HG03095 (cell line): Measurements from ENCODE around the gene NSMCE1.
"Not testable (repeated sequence)": the region's sequence is repeated elsewhere in the genome, so short reads cannot be mapped to it uniquely, and the experiment has no call there.

ENCODE experiments used
- ATAC-seq: cut with Tn5 transposase; IDR thresholded peaks from one replicate; pipeline ENCODE4 v1.9.1; 2021; ENCODE audit warnings: moderate library complexity; ENCODE audit not compliant: unreplicated experiment

Gene NSMCE1

DNA sequence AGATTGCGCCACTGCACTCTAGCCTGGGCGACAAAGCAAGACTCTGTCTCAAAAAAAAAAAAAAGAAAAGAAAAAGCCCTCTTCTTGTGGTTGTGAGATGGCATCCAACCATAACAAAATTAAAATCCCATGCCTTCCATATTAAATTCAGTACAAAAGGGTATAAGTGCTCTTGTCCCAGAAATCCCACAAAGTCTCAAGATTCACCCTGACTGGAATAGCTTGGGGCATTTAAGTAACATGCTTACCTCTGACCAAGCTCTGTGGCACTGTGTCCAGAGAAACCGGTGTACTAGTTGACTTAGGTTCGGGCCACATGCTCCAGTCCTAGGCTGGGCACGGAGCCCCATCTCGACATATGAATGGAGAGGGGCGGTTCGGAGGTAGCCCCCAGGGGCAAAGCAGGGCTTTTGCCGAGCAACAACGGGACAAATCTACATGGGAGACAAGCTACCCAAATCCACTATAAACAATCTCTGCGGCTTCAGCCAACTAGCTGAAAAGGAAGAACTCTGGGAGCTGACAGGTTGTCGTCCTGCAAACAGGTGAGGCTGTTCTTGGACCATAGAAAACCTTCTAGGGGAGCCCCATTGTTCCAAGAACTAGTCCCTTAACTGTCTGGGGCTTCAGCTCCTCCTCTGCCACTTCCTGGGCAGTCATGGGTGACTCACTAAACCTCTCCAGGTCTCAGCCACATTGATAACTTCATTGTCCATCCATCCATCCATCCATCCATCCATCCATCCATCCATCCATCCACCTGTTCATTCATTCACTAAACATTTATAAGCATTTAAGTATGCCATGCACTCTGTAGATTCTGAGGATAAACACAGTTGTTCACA, 34.9 kb upstream of the NSMCE1 start:
- no peak for ATAC-seq

- no peak for ATAC-seq
Observed at GRCh38 chr16:27302126-27302525, 33.6 kb upstream of the NSMCE1 start.

- ATAC-seq, result no peak
Observed at GRCh38 chr16:27301236-27301861, 32.8 kb upstream of the NSMCE1 start.

- ATAC-seq, result no peak
Observed at GRCh38 chr16:27298132-27298531, 29.6 kb upstream of the NSMCE1 start.

DNA sequence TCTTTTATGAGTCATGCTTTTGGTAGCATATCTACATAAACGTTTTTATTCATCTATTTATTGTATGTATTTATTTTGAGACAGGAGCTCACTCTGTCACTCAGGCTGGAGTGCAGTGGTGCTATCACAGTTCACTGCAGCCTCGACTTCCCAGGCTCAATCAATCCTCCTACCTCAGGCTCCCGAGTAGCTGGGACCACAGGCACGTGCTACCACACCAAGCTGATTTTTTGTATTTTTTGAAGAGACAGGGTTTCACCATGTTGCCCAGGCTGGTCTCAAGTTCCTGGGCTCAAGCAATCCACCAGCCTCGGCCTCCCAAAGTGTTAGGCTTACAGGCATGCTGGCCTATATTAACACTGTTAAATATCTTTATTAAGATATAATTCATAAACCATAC, 24.8 kb upstream of the NSMCE1 start:
- ATAC-seq, result no peak

DNA sequence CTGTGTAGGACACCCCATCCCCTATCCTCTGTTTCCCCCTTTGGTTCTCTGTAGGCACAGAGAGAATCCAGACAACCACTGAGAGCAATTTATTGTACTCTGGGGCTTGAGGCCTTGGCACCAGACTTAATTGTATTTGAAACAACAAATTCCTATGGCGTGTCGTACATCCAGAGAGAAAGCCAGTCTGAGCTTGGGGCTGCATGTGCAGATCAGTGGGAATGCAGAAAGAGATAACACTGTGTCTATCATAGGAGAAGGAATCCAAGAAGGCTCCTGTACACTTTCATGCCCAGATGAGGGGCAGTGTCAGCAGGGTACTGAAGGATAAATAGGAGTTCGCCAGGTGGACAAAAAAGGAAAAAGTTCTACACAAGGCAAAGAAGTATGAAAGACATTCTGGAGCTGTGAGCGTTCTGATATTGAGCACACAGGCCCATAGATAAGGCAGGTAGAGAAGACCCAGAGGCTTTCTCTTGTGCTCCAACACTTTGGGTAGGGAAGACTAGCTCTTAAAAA, 23.2 kb upstream of the NSMCE1 start:
- ATAC-seq, result no peak

DNA sequence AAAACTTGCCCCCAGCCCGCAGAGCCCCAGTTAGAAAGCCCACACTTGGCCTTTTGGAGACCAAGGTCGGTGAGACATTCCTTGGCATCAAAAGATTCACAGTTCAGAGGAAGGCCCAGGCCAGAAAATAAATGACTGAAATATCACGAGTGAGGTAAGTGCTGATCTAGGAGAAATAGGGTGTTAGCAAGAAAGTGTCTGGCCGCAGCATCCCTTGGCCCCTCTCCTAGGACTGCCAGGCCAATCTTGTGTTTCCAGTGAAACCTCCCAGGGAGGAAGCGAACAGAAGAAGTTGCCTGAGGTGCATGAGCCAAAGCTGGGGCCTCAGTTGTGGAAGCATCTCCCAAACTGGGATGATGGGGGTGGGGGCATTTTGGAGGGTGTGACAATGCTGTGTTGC, 22.5 kb upstream of the NSMCE1 start:
- ATAC-seq, result no peak

DNA sequence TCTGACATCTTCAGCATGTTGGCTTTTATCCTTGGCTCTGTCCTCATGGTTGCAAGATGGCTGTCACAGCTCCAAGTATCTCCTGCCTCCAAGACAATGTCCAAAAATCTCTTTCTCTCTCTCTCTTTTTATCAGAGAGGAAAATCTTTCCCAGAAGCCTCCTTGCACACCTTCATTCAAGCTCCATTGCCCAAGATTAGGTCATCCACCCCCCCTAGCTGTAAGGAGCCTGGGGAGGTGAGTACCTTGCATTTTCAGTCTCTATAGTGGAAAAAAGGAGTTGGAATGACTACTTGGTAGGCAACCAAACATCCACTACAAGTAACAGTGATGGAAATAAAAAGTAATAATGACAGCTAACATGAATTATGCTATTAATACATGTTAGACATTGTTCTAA, 22.0 kb upstream of the NSMCE1 start:
- no peak for ATAC-seq

DNA sequence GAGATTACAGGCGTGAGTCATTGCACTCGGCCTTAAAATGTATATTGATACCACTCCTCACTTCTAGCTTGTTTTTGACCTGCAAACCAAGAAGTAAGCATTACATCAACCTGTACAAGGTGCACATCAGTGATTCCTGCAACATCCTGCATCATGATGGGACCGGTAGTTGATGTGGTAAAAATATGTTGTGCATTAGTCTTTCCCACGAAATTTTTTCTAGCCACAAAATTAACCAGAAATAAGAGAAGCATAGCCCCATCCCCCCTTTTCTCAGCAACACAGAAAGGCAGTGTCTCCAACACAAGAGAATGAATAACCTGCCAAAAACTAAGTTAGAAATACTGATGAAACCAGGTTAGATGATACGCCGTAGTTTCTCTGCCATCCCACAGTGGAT, 21.1 kb upstream of the NSMCE1 start:
- ATAC-seq, result no peak

DNA sequence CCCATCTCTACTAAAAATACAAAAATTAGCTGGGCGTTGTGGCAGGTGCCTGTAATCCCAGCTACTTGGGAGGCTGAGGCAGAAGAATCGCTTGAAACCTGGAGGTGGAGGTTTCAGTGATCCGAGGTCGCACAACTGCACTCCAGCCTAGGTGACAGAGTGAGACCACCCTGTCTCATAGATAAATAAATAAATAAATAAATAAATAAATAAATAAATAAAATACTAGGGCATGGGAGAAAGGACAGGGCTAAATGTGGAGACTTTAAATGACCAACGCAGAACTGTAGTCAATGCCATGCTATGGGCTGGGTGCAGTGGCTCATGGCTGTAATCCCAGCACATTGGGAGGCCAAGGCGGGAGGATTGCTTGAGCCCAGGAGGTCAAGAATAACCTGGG, 19.7 kb upstream of the NSMCE1 start:
- not testable (repeated sequence) for ATAC-seq

DNA sequence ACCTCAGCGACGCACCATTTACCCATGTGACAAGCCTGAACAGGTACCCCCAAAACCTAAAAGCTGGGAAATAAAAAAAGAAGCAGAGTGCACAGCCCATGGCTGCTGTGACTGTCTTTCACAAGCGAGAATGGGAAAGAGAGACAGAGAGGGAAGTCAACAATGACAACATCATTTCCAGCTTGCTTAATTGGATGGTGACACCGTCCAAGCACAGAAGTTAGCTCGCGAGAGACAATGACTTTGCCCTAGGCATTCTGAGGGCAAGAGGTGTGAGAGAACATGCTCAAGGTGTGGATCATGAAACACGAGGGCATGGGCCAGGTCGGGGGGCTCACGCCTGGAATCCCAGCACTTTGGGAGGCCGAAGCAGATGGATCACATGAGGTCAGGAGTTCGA, 19.3 kb upstream of the NSMCE1 start:
- no peak for ATAC-seq

DNA sequence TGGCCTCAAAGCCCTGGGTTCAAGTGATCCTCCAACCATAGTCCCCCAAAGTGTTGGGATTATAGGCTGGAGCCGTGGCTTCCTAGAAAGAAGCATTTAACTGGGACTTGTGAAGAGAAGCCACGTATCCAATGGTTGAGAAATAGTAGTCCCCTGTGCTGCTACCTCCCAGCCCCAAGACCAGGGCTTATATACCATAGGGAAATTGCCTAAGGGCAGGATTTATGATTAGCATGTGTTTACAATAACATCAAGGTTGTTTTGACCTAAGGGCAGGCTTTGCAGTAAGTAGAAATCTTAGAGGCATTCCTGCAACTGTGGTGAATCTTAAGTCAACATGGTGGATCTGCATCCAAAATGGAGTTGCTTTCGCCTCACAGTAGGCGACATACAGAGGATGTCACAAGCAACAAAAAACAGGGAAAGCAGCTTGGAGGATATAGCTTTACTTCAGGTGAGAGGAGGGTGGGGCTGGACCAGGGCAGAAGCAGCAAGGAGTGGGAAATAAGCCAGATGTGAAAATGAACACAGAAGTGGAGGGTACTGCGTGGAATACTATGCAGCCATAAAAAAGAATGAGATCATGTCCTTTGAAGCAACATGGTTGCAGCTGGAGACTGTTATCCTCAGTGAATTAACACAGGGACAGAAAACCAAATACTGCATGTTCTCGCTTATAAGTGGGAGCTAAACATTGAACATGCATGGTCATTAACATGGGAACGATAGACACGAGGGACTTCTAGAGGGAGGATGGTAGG, 18.7 kb upstream of the NSMCE1 start:
- no peak for ATAC-seq

DNA sequence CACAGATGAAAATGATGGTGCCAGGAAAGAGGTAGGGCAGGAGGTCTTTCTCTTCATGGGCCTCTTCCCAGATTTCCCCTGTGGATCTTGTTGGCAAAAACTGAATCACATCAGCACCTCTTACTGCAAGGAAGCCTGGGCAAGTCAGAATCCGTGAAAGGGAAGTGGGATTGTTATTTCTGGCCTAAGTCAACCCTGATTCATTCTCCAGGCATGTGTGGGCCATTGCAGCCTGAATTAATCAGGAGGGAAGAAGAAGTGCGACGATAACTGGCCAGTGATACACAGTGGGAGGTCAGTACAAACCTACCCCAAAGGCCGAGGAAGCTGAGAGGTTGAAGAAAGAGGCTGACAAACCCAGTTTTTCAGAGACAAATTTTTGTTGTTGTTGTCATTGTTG, 17.9 kb upstream of the NSMCE1 start:
- no peak for ATAC-seq

- ATAC-seq, result no peak
Observed at GRCh38 chr16:27285676-27286196, 17.2 kb upstream of the NSMCE1 start.

DNA sequence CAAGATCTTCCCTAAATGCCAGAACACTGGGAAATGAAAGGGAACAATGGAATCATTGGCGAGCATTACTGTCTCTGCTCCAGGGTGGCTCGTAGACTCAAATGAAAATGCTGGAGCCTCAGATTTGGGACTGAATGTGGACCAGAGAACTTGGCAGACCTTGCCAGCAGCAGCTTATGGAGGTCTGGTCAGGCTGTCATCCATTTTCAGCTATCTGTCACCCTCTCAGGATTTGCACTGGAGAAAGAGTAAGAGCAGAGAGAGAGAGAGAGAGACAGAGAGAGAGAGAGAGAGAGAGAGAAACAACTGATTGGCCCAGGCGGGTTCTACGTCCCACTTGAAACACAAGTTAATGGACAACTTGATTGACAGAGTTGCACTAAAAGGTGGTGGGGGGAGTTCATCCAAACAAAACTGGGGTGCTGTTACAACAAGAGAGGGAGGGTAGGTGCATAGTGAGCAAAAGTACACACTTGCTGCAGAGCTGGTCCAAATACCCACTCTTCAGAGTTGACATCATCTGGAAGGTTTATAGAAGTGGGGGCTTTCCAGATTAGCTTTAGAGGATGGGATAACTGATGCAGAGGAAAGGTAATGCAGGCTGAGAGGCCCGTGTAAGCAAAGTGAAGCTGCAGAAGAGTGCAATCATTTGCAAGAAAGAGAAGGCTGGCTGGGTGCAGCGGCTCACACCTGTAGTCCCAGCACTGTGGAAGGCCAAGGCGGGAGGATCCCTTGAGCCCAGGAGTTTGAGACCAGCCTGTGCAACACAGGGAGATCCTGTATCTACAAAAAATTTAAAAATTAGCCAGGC, 16.5 kb upstream of the NSMCE1 start:
- ATAC-seq, result no peak

GRCh38 chr16:27281243-27281642, 12.7 kb upstream of the NSMCE1 start:
- no peak for ATAC-seq

DNA sequence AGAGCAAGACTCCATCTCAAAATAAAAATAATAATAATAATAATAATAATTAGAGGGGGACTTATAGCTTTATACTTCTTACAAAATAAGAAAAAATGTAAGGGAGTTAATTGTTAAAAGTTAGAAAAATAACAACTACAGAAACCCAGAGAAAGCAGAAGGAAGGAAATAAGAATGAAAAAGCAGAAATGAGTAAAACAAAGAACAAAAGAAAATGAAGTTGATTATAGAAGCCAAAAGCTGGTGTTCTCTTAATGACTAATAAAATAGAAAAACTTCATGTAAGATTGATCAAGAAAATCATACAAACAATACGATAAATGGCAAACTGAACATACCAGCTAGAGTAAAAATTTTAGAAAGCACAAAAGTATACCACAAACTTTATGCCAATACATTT, 6.8 kb upstream of the NSMCE1 start:
- ATAC-seq, result no peak

DNA sequence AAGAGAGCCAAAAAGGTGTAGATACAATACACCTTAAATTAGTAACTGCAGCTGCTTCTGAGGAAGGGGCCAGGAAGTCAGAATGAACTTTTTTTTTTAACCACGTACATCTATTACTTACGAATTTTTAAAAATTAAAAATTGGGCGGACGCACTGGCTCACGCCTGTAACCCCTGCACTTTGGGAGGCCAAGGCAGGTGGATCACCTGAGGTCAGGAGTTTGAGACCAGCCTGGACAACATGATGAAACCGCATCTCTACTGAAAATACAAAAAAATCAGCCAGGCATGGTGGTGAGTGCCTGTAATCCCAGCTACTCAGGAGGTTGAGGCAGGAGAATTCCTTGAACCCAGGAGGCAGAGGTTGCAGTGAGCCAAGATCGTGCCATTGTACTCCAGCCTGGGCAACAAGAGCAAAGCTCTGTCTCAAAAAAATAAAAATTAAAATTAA, 5.9 kb upstream of the NSMCE1 start:
- not testable (repeated sequence) for ATAC-seq

DNA sequence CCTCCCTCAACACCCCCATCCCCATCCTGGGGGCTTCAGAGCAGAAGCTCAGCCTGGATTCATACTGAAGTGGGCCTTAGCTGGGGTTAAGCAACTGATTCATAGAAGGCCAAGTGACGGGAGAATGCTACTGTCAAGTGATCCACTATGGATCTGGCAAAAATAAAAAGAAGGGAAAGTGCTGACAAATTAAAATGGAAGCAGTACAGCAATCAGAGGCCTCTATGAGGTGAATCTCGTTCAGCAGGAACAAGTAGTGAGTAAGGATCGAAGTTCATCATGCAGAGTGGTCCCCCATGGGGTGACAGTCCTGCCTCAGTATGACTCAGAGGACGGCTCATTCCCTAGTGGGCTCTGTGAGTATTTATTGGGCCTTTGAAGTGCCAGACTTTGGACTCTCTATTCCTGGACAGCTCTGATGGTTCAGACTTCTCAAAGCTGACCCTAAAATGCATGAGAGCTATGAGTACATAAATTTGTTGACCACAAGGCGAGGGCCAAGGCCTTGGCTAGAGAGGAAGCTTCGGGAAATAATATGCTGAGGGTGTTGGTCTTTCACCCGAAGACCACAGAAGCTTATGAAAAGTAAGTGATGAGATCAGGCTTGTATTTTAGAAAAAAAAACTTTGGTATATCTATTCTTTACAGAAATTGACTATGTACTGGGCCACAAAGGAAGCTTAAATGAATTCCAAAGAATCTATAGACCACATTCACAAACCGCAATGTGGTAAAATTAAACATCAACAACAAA, 5.3 kb upstream of the NSMCE1 start:
- ATAC-seq, result no peak

DNA sequence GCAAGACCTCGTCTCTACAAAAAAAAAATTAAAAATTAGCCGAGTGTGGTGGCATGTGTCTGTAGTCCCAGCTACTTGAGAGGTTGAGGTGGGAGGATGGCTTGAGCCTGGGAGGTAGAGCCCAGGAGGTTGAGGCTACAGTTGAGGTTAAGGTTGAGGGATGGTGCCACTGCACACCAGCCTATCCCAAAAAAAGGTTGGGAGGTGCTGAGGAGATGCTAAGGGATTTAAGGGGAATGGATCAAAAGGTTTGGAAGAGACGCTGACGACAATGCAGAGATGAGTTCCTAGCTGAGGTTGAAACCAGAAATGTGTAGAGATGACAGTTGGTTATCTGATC, 4.7 kb upstream of the NSMCE1 start:
- ATAC-seq, result no peak
